Testis (tissue), 3 donors: ENCODE measurements around the gene ELK4. TPM values are rescaled to one million over a fixed set of nuclear protein-coding genes. Genes with fewer than 3 reads are reported as not detected.

Experiments
- DNase-seq: peaks from one replicate; pipeline ENCODE4 v3.0.0-alpha.2; 2019
- H3K27ac ChIP-seq, 2 donors: fragments of 200-600 bp; sonication (generic); one replicate each; pipeline ENCODE4 v1.5.1; 2019
- H3K27me3 ChIP-seq: fragments of 200-600 bp; sonication (generic); one replicate; pipeline ENCODE4 v1.5.1; 2019
- H3K36me3 ChIP-seq: fragments of 200-600 bp; sonication (generic); one replicate; pipeline ENCODE4 v1.5.1; 2017; ENCODE audit warnings: low read depth; ENCODE audit errors: missing control alignments
- H3K4me1 ChIP-seq: fragments of 200-600 bp; sonication (generic); one replicate; pipeline ENCODE4 v1.5.1; 2019
- H3K4me3 ChIP-seq, 2 donors: fragments of 200-600 bp; sonication (generic); one replicate each; pipeline ENCODE4 v1.5.1; 2017 to 2019
- H3K9me3 ChIP-seq: fragments of 200-600 bp; sonication (generic); one replicate; pipeline ENCODE4 v1.5.1; 2017
- CTCF ChIP-seq, 3 experiments: fragments of 450-650 bp in 2 of 3; fragments of 200-600 bp in 1 of 3; sonication (generic) in 1 of 3; IDR thresholded peaks; one replicate each; pipeline ENCODE4 v1.5.1; 2016 to 2019; ENCODE audit warnings: antibody characterized with exemption in 3 of 3, mild to moderate bottlenecking in 2 of 3, moderate library complexity in 1 of 3
- POLR2A ChIP-seq: fragments of 450-650 bp; IDR thresholded peaks from one replicate; pipeline ENCODE4 v1.6.1; 2017; ENCODE audit warnings: antibody characterized with exemption, mild to moderate bottlenecking, moderate library complexity
- WGBS, 2 donors: methylation state at CpG; one replicate each; pipeline ENCODE4 v1.1.5; 2018; 5-methylcytosine and 5-hydroxymethylcytosine counted together
- intact Hi-C: fragments of 100-400 bp; cut with DNase I; formaldehyde crosslinking; loops from one replicate; pipeline ENCODE4 v1.15.1; 2023; ENCODE audit warnings: low total_unique reads
- polyA plus RNA-seq: library from polyadenylated mRNA; stranded (reverse); fragments of 350-450 nt; fragmentation: Illumina TruSeq; extraction: RNeasy Lipid Tissue Mini Kit (QIAGEN cat#74804); gene quantifications from one replicate; pipeline ENCODE4 v1.2.3, GENCODE V29; 2014; ENCODE audit warnings: low read depth, low replicate concordance; ENCODE audit not compliant: insufficient read depth
- total RNA-seq, 2 donors: library from RNA; depleted of rRNA; stranded (reverse); fragments of >200 nt; gene quantifications; one replicate each; pipeline ENCODE4 v1.2.3, GENCODE V29; 2016

The ELK4 gene
- total and polyA plus RNA-seq, 3 donors from 2014 or later = 20.4 to 25.4 (median 20.5) TPM

- no peaks in the 10 kb centered on the region for H3K4me1 ChIP-seq
- 67 to 77% methylated on average over 1 of the region's 1 CpG for WGBS, 2 donors
- intact Hi-C loops = no loop called here
- no peak overlapping the region for H3K27ac ChIP-seq
- H3K4me3 ChIP-seq = no peak overlapping the region
- no peak for TF ChIP-seq CTCF (IDR thresholded peaks at IDR 0.05)
- no peak for TF ChIP-seq POLR2A
- no peaks in the 10 kb centered on the region for H3K36me3 ChIP-seq
- H3K9me3 ChIP-seq = no peaks in the 10 kb centered on the region
- H3K27me3 ChIP-seq = no peaks in the 10 kb centered on the region
- no peak for DNase-seq
These were observed 16.0 kb downstream of the ELK4 start for GRCh38 chr1:205615789-205616188.

DNA sequence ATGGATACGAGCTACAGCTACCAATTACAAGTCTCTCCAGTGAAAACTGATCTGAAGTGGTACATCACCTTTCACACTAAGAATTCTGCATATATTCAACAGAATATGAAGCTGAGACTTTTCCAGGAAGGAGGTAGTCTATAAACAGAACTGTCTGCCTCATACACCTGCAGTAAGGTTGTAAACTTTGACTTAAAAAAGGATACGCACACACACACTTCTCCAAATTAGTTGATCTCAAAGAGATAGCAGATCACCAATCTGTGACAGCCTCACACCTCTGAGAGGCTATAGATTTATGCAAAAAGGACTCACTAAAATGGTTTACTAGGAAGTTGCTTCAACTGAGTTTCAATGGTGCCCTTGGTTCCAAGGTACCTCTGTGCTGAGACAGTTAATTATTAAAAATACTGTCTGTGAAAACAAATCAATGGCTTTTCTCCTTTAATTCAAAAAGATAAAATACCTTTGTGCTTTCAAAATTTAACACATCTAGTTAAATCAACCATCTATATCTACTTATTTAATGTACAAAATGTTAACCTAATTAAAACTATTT, 17.9 kb downstream of the ELK4 start:
- TF ChIP-seq POLR2A (no peak), CTCF (IDR thresholded peaks at IDR 0.05) (no peak)
- DNase-seq = no peak
- intact Hi-C loops = no loop called here
- no peaks in the 10 kb centered on the region for H3K9me3 ChIP-seq
- no peaks in the 10 kb centered on the region for H3K4me1 ChIP-seq
- no peak overlapping the region for H3K27ac ChIP-seq
- no peak overlapping the region for H3K4me3 ChIP-seq
- no peaks in the 10 kb centered on the region for H3K27me3 ChIP-seq
- no peaks in the 10 kb centered on the region for H3K36me3 ChIP-seq
- WGBS, 2 donors = 90% methylated on average over 2 of the region's 2 CpGs

DNA sequence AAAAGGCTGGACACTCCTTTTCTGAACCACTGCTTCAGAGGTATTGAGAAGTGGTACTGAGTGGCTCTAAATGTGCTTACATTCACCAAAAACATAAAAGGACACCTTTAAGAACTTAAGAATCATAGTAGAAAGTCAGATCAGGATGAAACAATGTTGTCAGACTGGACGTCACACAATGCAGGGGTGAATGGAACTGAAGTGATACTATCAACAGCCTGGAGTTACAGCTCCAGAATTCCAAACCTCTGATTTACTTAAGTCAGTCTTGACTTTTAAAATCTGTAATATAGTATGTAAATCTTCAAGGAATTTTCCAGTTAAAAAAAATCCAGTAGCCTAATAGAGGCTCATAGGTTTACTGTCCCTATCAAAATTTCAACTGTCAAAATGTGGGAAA, 19.3 kb downstream of the ELK4 start:
- Histone ChIP-seq H3K4me1 (no peaks in the 10 kb centered on the region), H3K36me3 (no peaks in the 10 kb centered on the region), H3K4me3 (no peak overlapping the region), H3K27me3 (no peaks in the 10 kb centered on the region), H3K9me3 (no peaks in the 10 kb centered on the region), H3K27ac (no peak overlapping the region)
- TF ChIP-seq POLR2A (no peak), CTCF (IDR thresholded peaks at IDR 0.05) (no peak)
- DNase-seq = no peak
- WGBS, 2 donors = 42 to 48% methylated on average over 1 of the region's 1 CpG
- intact Hi-C loops = no loop called here

DNA sequence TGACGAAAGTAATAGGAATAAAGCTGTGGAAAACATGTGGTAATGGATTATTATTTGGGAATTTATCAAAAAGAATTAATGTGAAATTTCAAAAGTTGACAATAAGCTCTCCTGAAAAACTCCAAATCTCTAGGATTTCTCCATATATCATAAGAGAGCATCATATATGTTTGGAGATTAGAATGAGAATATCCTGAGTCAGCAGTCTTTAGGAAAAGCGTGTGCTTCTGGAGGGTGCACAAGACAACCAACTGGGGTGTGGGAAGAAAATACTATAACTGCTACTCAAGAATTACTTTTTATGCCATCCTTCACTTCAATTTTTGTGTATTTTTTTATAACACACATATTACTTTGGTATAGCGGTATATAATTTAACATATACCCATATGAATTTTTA, 19.7 kb downstream of the ELK4 start:
- Histone ChIP-seq H3K4me3 (no peak overlapping the region), H3K27me3 (no peaks in the 10 kb centered on the region), H3K9me3 (no peaks in the 10 kb centered on the region), H3K4me1 (no peaks in the 10 kb centered on the region), H3K27ac (no peak overlapping the region), H3K36me3 (no peaks in the 10 kb centered on the region)
- intact Hi-C loops = no loop called here
- no peak for TF ChIP-seq POLR2A
- no peak for TF ChIP-seq CTCF (IDR thresholded peaks at IDR 0.05)
- WGBS, 2 donors = 90 to 92% methylated on average over 3 of the region's 3 CpGs
- no peak for DNase-seq

DNA sequence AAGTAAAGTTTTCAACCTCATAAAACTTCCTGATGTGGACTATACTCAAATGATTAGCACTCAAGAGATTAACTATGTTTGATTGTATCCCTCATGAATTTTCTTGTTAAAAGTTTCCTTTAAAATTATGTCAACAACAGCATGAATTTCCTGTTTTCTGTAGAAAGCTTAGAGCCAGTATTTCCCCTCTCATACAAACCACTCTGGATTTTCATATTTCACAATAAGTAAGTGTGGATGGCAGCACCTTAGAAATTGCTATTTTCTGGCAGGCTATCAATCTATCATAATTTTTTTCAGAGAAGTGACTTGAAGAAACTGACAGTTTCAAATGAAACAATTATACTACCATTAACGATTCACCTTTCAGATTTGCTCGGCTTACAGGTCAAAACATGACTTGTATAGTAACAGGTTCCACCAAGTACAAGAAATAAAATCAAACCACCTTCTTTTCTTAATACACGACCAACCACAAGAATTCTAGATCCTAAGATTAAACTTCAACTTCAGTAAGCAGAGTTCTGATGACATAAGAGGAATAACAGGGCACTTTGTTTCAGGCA, 20.8 kb downstream of the ELK4 start:
- no peak for TF ChIP-seq CTCF (IDR thresholded peaks at IDR 0.05)
- TF ChIP-seq POLR2A = no peak
- intact Hi-C loops = no loop called here
- no peak for DNase-seq
- Histone ChIP-seq H3K27ac (no peak overlapping the region), H3K27me3 (no peaks in the 10 kb centered on the region), H3K9me3 (no peaks in the 10 kb centered on the region), H3K4me1 (no peaks in the 10 kb centered on the region), H3K36me3 (no peaks in the 10 kb centered on the region), H3K4me3 (no peak overlapping the region)
- 80 to 83% methylated on average over 3 of the region's 3 CpGs for WGBS, 2 donors
